Astrocyte (in vitro differentiated cells and primary cell): ENCODE data around the gene C10orf90.

Source experiments
- CTCF ChIP-seq: IDR thresholded peaks from 2 replicates; pipeline ENCODE4 v1.5.1; 2011; ENCODE audit warnings: low read depth, mild to moderate bottlenecking, inconsistent platforms, low read length, moderate library complexity; ENCODE audit not compliant: insufficient read depth
- EZH2 ChIP-seq: IDR thresholded peaks from 2 replicates; pipeline ENCODE4 v1.6.1; 2012; ENCODE audit warnings: mild to moderate bottlenecking, low read length, inconsistent platforms; ENCODE audit not compliant: insufficient read depth

GRCh38 chr10:126634347-126634746 lies 36.1 kb downstream of the C10orf90 start:
- TF ChIP-seq CTCF (no peak), EZH2 (no peak)
